Stimulated activated CD4-positive, alpha-beta T cell treated with anti-CD3 and anti-CD28 coated beads, Interleukin-1b, Interleukin-23, amount 100 ng/mL, for 48 hours (primary cell): ENCODE data around the gene ZSCAN21.

Experiments used
- DNase-seq: peaks from one replicate; pipeline ENCODE4 v3.0.0-alpha.2; 2020

Gene ZSCAN21

GRCh38 chr7:100101016-100101862 lies 51.7 kb downstream of the ZSCAN21 start, which contains the start of the genes AP4M1 and MCM7:
TSS of gene AP4M1 (plus strand) at chr7:100101643. CDS start at chr7:100101715, 72 bp downstream.
TSS of gene MCM7 (minus strand) at chr7:100101397. CDS start at chr7:100101294, 103 bp downstream.
- peak; percentile 99 for DNase-seq

GRCh38 chr7:100102950-100103840 lies 53.6 kb downstream of the ZSCAN21 start:
- DNase-seq, result no peak

- no peak for DNase-seq
Measured at GRCh38 chr7:100105534-100105933, 56.0 kb downstream of the ZSCAN21 start.

GRCh38 chr7:100106633-100107032 lies 57.1 kb downstream of the ZSCAN21 start:
- DNase-seq, result no peak

- DNase-seq, result no peak
Measured at GRCh38 chr7:100107125-100107737, 57.7 kb downstream of the ZSCAN21 start.

- DNase-seq, result no peak
Measured at GRCh38 chr7:100107890-100108289, 58.3 kb downstream of the ZSCAN21 start.

GRCh38 chr7:100109521-100110163 lies 60.1 kb downstream of the ZSCAN21 start:
- DNase-seq, result no peak

GRCh38 chr7:100111156-100111555 lies 61.6 kb downstream of the ZSCAN21 start:
- no peak for DNase-seq

- no peak for DNase-seq
Measured at GRCh38 chr7:100111914-100112313, 62.3 kb downstream of the ZSCAN21 start.
